GM12878 (cell line): Measurements from ENCODE around the gene NXPE4. TPM values are rescaled to one million over a fixed set of nuclear protein-coding genes. Genes with fewer than 3 reads are reported as not detected.

Source experiments
- ATAC-seq: fragments of 200-7000 bp; cut with Tn5 transposase; 3 replicates; pipeline ENCODE4 v1.9.1; 2020; ENCODE audit warnings: mild to moderate bottlenecking, moderate library complexity
- BruUV-seq: library from RNA; stranded (reverse); fragments of 400-500 nt; replicated peaks from 2 replicates; lab custom pipeline; 2021; lab: Mats Ljungman, UMichigan
- CTCF ChIA-PET: fragments of 300-600 bp; sonication (Branson Sonifier 250); formaldehyde crosslinking; extraction: SDS; loops from one replicate; lab custom pipeline; 2021; ENCODE audit warnings: inconsistent platforms; lab: Yijun Ruan, JAX
- POLR2A ChIA-PET: fragments of 350-600 bp; formaldehyde crosslinking; extraction: SDS; loops from one replicate; lab custom pipeline; 2021; ENCODE audit warnings: inconsistent platforms; lab: Charles Lee
- RAD21 ChIA-PET: fragments of 300-600 bp; sonication (Branson Sonifier 250); formaldehyde crosslinking; loops from one replicate; lab custom pipeline; 2023; ENCODE audit warnings: antibody characterized with exemption; ENCODE audit not compliant: unreplicated experiment; lab: Charles Lee
- SMC1A ChIA-PET: fragments of 300-600 bp; sonication (Branson Sonifier 250); formaldehyde crosslinking; loops from one replicate; lab custom pipeline; 2023; ENCODE audit not compliant: unreplicated experiment, uncharacterized antibody; lab: Charles Lee
- DNase-seq: peaks from one replicate; pipeline ENCODE4 v3.0.0-alpha.2; 2011; ENCODE audit warnings: low read depth, low spot score
- FAIRE-seq: peaks from 3 replicates; lab custom pipeline; 2011; peaks lifted over from hg19 to GRCh38; lab: Jason Lieb, UNC
- H2AFZ ChIP-seq: 2 replicates; pipeline ENCODE4 v1.6.0; 2011; ENCODE audit warnings: low read depth, low read length, control low read depth; ENCODE audit not compliant: control insufficient read depth
- H3K27ac ChIP-seq: 2 replicates; pipeline ENCODE4 v1.5.1; 2011; ENCODE audit warnings: control low read depth; ENCODE audit not compliant: control insufficient read depth, insufficient read depth
- H3K27me3 ChIP-seq, 2 experiments: replicated peaks in 1 of 2; 2 replicates each; pipeline versions ENCODE4 v1.6.0 to v1.6.1; 2011; ENCODE audit warnings: low read length in 1 of 2; ENCODE audit not compliant: control insufficient read depth in 2 of 2, insufficient read depth in 2 of 2
- H3K36me3 ChIP-seq, 2 experiments: 2 replicates each; pipeline ENCODE4 v1.5.1; 2011; ENCODE audit warnings: low read length in 1 of 2; ENCODE audit not compliant: control insufficient read depth in 2 of 2, insufficient read depth in 2 of 2
- H3K4me1 ChIP-seq: 2 replicates; pipeline ENCODE4 v1.6.1; 2011; ENCODE audit warnings: mild to moderate bottlenecking, low read length, moderate library complexity, mixed read lengths; ENCODE audit not compliant: control insufficient read depth, insufficient read depth
- H3K4me2 ChIP-seq: 2 replicates; pipeline ENCODE4 v1.6.0; 2011; ENCODE audit warnings: control low read depth; ENCODE audit not compliant: control insufficient read depth, insufficient read depth
- H3K4me3 ChIP-seq: fragments of 200-600 bp; sonication (generic); 2 replicates; pipeline ENCODE4 v1.5.1; 2016
- H3K79me2 ChIP-seq: 2 replicates; pipeline ENCODE4 v1.6.0; 2011; ENCODE audit warnings: low read length; ENCODE audit not compliant: control insufficient read depth, insufficient read depth
- H3K9ac ChIP-seq: 2 replicates; pipeline ENCODE4 v1.8.0; 2011; ENCODE audit warnings: low read length, control low read depth, mixed read lengths; ENCODE audit not compliant: control insufficient read depth, insufficient read depth
- H3K9me3 ChIP-seq: replicated peaks from 3 replicates; pipeline ENCODE4 v1.5.1; 2011; ENCODE audit warnings: mild to moderate bottlenecking, low read length; ENCODE audit not compliant: control insufficient read depth, insufficient read depth
- H4K20me1 ChIP-seq: 2 replicates; pipeline ENCODE4 v1.6.0; 2011; ENCODE audit not compliant: control insufficient read depth, insufficient read depth
- BACH1 ChIP-seq: fragments of 450-650 bp; IDR thresholded peaks from 2 replicates; pipeline ENCODE4 v1.6.1; 2017; ENCODE audit warnings: mild to moderate bottlenecking, borderline replicate concordance
- CHD4 ChIP-seq: fragments of 200-600 bp; sonication (generic); IDR thresholded peaks from 2 replicates; pipeline ENCODE4 v1.6.1; 2016; ENCODE audit warnings: mild to moderate bottlenecking
- JUND ChIP-seq: IDR thresholded peaks from 2 replicates; pipeline ENCODE4 v1.6.1; 2012; ENCODE audit warnings: low read depth, mild to moderate bottlenecking, low read length, improper control_type of control experiment, moderate library complexity
- MEF2B ChIP-seq: fragments of 450-650 bp; IDR thresholded peaks from 2 replicates; pipeline ENCODE4 v1.6.1; 2018; ENCODE audit warnings: mild to moderate bottlenecking, moderate library complexity; ENCODE audit not compliant: partially characterized antibody, poor library complexity, severe bottlenecking
- MTA3 ChIP-seq: IDR thresholded peaks from 2 replicates; pipeline ENCODE4 v1.6.1; 2012; ENCODE audit warnings: low read length, inconsistent platforms, borderline replicate concordance
- MYC ChIP-seq: IDR thresholded peaks from 2 replicates; pipeline ENCODE4 v1.6.1; 2011; ENCODE audit warnings: mild to moderate bottlenecking, low read length, moderate library complexity, inconsistent platforms; ENCODE audit not compliant: insufficient read depth, insufficient replicate concordance, insufficient read length, severe bottlenecking
- NFYB ChIP-seq: IDR thresholded peaks from 2 replicates; pipeline ENCODE4 v1.6.1; 2011; ENCODE audit warnings: low read depth, mild to moderate bottlenecking, low read length, improper control_type of control experiment, moderate library complexity; ENCODE audit not compliant: insufficient read depth
- NR2C1 ChIP-seq: fragments of 450-650 bp; IDR thresholded peaks from 2 replicates; pipeline ENCODE4 v1.6.1; 2017; ENCODE audit warnings: antibody characterized with exemption, mild to moderate bottlenecking, moderate library complexity
- NR2C2 ChIP-seq: IDR thresholded peaks from 2 replicates; pipeline ENCODE4 v1.6.1; 2011; ENCODE audit warnings: borderline replicate concordance, low read depth; ENCODE audit not compliant: control insufficient read depth, insufficient read length
- RBBP5 ChIP-seq: fragments of 200-600 bp; sonication (generic); conservative IDR thresholded peaks from 2 replicates; pipeline ENCODE4 v1.6.1; 2016
- SIN3A ChIP-seq: IDR thresholded peaks from 2 replicates; pipeline ENCODE4 v1.6.1; 2012; ENCODE audit warnings: low read depth, low read length, improper control_type of control experiment
- SREBF2 ChIP-seq: IDR thresholded peaks from 2 replicates; pipeline ENCODE4 v1.6.1; 2012; ENCODE audit warnings: mild to moderate bottlenecking, low read length
- SUPT20H ChIP-seq: IDR thresholded peaks from 2 replicates; pipeline ENCODE4 v1.6.1; 2011; ENCODE audit warnings: low read depth, mild to moderate bottlenecking, low read length, moderate library complexity, borderline replicate concordance; ENCODE audit not compliant: control insufficient read depth
- ZBED1 ChIP-seq: IDR thresholded peaks from 2 replicates; pipeline ENCODE4 v1.6.1; 2016; ENCODE audit warnings: borderline replicate concordance
- WGBS: methylation state at CpG from one replicate; pipeline ENCODE4 v1.1.6; 2016; ENCODE audit warnings: low lambda C conversion rate; ENCODE audit not compliant: insufficient replicate concordance, insufficient coverage; ENCODE audit errors: missing lambda C conversion rate; 5-methylcytosine and 5-hydroxymethylcytosine counted together
- in situ Hi-C: fragments of 300-500 bp; cut with MboI; formaldehyde crosslinking; loops from 9 replicates; pipeline ENCODE4 v1.14.3; 2018; ENCODE audit warnings: mixed read lengths
- intact Hi-C: fragments of 100-400 bp; cut with micrococcal nuclease; formaldehyde crosslinking; loops from one replicate; pipeline ENCODE4 v1.14.2; 2022; ENCODE audit not compliant: unreplicated experiment
- polyA plus RNA-seq, 11 experiments: library from polyadenylated mRNA; depleted of rRNA in 4 of 11; unstranded in 6 of 11; stranded (reverse) in 5 of 11; fragments of >200 nt; fragmentation: Nextera tagmentation in 4 of 11; fragmentation: Illumina TruSeq in 1 of 11; extraction: Ambion mirVana in 4 of 11; extraction: Trizol in 1 of 11; gene quantifications; 1 replicate in 1 of 11; 2 replicates in 10 of 11; pipeline versions ENCODE4 v1.2.1 to v1.2.3, GENCODE V29; 2011 to 2016; ENCODE audit warnings: inconsistent platforms in 2 of 11, missing spikeins in 2 of 11, low read depth in 1 of 11
- total RNA-seq, 4 experiments: library from RNA; depleted of rRNA in 3 of 4; stranded (reverse); fragments of >200 nt in 3 of 4; fragmentation: Illumina TruSeq in 1 of 4; extraction: Trizol in 1 of 4; gene quantifications; 2 replicates each; pipeline versions ENCODE4 v1.2.1 to v1.2.3, GENCODE V29; 2013 to 2021
- TF ChIP-seq, protein P1 (sequence below): fragments of 450-650 bp; formaldehyde crosslinking; IDR thresholded peaks from 2 replicates; pipeline ENCODE4 v1.4.0; 2022; ENCODE audit warnings: mild to moderate bottlenecking, moderate library complexity
- TF ChIP-seq, protein P2 (sequence below): fragments of 450-650 bp; IDR thresholded peaks from 2 replicates; pipeline ENCODE4 v1.6.1; 2018; ENCODE audit warnings: borderline replicate concordance, mild to moderate bottlenecking; ENCODE audit not compliant: partially characterized antibody

Gene NXPE4
- total and polyA plus RNA-seq, 10 of the 15 experiments (the other 5 are each of a cell fraction or from before 2014, with no cell fraction given), result not detected

DNA sequence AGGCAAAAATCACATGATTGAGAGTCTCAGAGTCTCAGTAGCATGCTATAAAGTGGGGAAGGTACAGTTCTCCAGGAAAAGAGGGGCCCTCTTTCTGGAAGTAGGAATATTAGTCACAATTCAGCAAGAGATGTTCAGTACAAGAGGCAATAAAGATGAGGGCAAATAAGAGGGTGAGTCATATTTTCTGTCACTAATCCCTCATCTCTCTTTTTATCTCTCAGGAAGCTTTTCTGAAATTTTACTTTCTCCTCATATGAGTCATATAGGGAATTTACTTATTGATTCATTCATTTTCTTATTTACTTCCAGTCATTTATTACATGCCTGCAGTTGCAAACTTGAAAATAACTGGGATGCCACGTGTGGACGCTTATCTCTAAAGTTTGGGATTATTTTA lies 32.5 kb downstream of the NXPE4 start (continued):
- TF ChIP-seq MYC (no peak), JUND (no peak), BACH1 (no peak), MEF2B (no peak), SIN3A (no peak), ZBED1 (no peak)
- TF ChIP-seq, protein P1, sequence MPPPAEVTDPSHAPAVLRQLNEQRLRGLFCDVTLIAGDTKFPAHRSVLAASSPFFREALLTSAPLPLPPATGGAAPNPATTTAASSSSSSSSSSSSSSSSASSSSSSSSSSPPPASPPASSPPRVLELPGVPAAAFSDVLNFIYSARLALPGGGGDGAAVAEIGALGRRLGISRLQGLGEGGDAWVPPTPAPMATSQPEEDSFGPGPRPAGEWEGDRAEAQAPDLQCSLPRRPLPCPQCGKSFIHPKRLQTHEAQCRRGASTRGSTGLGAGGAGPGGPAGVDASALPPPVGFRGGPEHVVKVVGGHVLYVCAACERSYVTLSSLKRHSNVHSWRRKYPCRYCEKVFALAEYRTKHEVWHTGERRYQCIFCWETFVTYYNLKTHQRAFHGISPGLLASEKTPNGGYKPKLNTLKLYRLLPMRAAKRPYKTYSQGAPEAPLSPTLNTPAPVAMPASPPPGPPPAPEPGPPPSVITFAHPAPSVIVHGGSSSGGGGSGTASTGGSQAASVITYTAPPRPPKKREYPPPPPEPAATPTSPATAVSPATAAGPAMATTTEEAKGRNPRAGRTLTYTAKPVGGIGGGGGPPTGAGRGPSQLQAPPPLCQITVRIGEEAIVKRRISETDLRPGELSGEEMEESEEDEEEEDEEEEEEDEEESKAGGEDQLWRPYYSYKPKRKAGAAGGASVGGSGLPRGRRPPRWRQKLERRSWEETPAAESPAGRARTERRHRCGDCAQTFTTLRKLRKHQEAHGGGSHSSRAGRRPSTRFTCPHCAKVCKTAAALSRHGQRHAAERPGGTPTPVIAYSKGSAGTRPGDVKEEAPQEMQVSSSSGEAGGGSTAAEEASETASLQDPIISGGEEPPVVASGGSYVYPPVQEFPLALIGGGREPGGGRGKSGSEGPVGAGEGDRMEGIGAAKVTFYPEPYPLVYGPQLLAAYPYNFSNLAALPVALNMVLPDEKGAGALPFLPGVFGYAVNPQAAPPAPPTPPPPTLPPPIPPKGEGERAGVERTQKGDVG (CRISPR knock-in tag), result no peak

DNA sequence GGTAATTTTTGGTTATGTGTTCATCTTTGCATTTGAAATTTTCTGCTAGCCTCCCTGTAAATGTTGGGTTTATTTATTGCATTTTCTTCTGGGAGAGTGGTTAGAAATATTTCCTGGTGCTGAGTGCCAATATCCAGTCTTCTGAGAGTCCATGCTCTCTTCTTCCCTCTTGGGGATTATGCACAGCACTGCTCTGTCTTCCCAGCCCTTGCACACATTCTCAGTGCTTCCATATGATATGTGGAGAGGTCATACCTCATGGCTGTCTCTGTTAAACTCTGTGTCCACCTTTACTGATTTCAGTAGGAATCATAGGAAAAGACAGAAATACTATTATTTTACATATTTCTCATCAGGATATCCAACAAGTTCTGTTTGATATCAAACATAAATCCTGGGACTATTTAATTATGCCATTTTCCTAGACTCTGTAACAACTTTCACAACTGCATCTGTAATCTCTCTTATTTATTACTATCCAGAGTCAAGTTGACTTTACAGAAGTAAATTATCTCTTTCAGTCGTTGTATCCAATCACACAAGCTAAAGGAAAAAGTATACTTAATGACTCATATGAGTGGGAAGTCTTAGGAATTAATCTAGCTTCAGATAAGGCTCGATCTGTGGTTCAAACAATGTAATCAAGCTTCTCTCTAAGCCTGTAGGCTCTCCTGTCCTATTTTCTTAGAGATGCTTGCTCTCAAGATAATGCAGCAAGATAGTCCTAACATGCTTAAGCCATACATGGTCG lies 33.2 kb downstream of the NXPE4 start:
- ChIA-PET POLR2A (no interaction called here), RAD21 (no interaction called here), CTCF (no interaction called here), SMC1A (no interaction called here)
- no peak overlapping the region for H3K4me3 ChIP-seq
- ATAC-seq, result no peak
- H2AFZ ChIP-seq, result no peak overlapping the region
- no peaks in the 10 kb centered on the region for H3K79me2 ChIP-seq
- 0% methylated on average over 3 of the region's 3 CpGs for WGBS
- in situ Hi-C loops (no loop called here), intact Hi-C loops (no loop called here)
- no peaks in the 10 kb centered on the region for H3K9me3 ChIP-seq
- H3K4me1 ChIP-seq, result no peaks in the 10 kb centered on the region
- no peak overlapping the region for H3K9ac ChIP-seq
- no peak overlapping the region for H3K27ac ChIP-seq
- FAIRE-seq, result peak; percentile 27
- peaks cover 2% of the 10 kb centered on the region; the same call in 1 of the 2 replicates for H4K20me1 ChIP-seq
- BruUV-seq, result no TSS peak
- peaks cover 3 to 4% of the 10 kb centered on the region in 2 experiments; a peak in 2 of 4 replicates for H3K27me3 ChIP-seq
- H3K36me3 ChIP-seq, result no peaks in the 10 kb centered on the region
- no peak for DNase-seq
- H3K4me2 ChIP-seq, result no peak overlapping the region
- TF ChIP-seq NR2C1, result no peak
- no peak for TF ChIP-seq MTA3
- TF ChIP-seq NR2C2, result no peak
- TF ChIP-seq CHD4, result no peak
- no peak for TF ChIP-seq RBBP5
- no peak for TF ChIP-seq SREBF2
- TF ChIP-seq NFYB, result no peak
- TF ChIP-seq SUPT20H, result no peak
- TF ChIP-seq, protein P2, sequence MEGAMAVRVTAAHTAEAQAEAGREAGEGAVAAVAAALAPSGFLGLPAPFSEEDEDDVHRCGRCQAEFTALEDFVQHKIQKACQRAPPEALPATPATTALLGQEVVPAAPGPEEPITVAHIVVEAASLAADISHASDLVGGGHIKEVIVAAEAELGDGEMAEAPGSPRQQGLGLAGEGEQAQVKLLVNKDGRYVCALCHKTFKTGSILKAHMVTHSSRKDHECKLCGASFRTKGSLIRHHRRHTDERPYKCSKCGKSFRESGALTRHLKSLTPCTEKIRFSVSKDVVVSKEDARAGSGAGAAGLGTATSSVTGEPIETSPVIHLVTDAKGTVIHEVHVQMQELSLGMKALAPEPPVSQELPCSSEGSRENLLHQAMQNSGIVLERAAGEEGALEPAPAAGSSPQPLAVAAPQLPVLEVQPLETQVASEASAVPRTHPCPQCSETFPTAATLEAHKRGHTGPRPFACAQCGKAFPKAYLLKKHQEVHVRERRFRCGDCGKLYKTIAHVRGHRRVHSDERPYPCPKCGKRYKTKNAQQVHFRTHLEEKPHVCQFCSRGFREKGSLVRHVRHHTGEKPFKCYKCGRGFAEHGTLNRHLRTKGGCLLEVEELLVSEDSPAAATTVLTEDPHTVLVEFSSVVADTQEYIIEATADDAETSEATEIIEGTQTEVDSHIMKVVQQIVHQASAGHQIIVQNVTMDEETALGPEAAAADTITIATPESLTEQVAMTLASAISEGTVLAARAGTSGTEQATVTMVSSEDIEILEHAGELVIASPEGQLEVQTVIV, result no peak
